Measurements from ENCODE around the gene SNRPD2.
"Not testable (repeated sequence)": the region's sequence is repeated elsewhere in the genome, so short reads cannot be mapped to it uniquely, and the experiment has no call there.

SNRPD2 gene

GRCh38 chr19:45705115-45705514, 13.4 kb upstream of the SNRPD2 start:
- in situ Hi-C loops (cut with MboI; ENCODE audit: low sequenced_read_pairs): no loop called here

GRCh38 chr19:45701676-45702075, 9.9 kb upstream of the SNRPD2 start:
- in situ Hi-C loops (cut with MboI; ENCODE audit: low sequenced_read_pairs): no loop called here

GRCh38 chr19:45693106-45693788, 1.5 kb upstream of the SNRPD2 start:
- in situ Hi-C loops (cut with MboI; ENCODE audit: low sequenced_read_pairs): no loop called here

DNA sequence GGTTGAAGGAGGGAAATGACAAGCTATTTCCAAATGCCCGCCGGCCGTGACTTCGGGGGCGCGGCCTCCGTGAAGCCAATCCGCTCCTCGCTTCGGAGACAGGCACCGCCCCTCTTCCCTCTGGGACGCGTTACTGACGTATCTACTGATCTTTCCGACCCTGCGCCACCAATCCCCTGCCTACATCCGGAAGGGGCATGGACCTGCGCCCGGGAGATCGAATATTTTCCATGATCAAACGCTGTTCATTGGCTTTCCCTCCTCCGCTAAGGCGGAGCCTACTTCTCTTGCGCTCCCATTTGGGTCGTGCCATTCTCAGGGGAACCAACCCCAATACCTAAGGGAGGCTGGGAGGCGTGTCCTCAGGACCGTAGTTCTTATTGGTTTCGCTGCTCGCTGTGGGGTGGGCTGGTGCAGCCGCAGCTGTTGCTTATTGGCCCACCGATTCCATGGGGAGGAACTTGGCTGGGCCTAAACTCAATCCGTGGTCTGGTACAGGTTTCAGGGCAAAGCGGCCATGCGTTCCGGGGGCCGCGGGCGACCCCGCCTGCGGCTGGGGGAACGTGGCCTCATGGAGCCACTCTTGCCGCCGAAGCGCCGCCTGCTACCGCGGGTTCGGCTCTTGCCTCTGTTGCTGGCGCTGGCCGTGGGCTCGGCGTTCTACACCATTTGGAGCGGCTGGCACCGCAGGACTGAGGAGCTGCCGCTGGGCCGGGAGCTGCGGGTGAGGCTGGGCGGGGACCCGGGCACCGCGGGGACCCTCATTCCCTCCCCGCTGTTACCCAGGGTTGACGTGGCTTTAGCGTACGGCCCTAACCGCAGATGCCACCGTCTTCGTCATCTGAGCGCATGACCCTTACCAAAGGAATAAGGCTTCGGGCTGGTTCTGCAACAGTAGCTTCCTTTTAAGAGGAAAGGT, 693 bp upstream of the SNRPD2 start, which contains the start of gene QPCTL:
QPCTL (plus strand) TSS at position 480 of the 919 bp plus-strand sequence; CDS start at position 518, 38 bp downstream.
- in situ Hi-C loops (cut with MboI; ENCODE audit: low sequenced_read_pairs): no loop called here

- in situ Hi-C loops (cut with MboI; ENCODE audit: low sequenced_read_pairs): no loop called here
Measured at GRCh38 chr19:45687599-45687998, 4.2 kb downstream of the SNRPD2 start.

DNA sequence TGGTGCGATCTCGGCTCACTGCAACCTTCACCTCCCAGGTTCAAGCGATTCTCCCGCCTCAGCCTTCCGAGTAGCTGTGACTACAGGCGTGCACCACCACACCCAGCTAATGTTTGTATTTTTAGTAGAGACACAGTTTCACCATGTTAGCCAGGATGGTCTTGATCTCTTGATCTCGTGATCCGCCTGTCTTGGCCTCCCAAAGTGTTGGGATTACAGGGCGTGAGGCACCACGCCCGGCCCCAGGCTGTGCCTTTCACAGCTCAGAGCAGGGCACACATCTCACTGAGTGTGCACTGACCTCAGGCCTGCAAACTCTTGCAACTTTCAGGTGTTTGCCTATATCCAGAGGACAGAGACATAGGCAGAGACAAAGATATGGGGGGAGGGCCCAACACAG, 6.7 kb downstream of the SNRPD2 start:
- in situ Hi-C loops (cut with MboI; ENCODE audit: low sequenced_read_pairs): not testable (repeated sequence)

GRCh38 chr19:45682908-45683307, 8.8 kb downstream of the SNRPD2 start:
- in situ Hi-C loops (cut with MboI; ENCODE audit: low sequenced_read_pairs): no loop called here

- in situ Hi-C loops (cut with MboI; ENCODE audit: low sequenced_read_pairs): no loop called here
Measured at GRCh38 chr19:45682117-45682516, 9.6 kb downstream of the SNRPD2 start.

GRCh38 chr19:45681391-45682015, 10.2 kb downstream of the SNRPD2 start:
- in situ Hi-C loops (cut with MboI; ENCODE audit: low sequenced_read_pairs): no loop called here

DNA sequence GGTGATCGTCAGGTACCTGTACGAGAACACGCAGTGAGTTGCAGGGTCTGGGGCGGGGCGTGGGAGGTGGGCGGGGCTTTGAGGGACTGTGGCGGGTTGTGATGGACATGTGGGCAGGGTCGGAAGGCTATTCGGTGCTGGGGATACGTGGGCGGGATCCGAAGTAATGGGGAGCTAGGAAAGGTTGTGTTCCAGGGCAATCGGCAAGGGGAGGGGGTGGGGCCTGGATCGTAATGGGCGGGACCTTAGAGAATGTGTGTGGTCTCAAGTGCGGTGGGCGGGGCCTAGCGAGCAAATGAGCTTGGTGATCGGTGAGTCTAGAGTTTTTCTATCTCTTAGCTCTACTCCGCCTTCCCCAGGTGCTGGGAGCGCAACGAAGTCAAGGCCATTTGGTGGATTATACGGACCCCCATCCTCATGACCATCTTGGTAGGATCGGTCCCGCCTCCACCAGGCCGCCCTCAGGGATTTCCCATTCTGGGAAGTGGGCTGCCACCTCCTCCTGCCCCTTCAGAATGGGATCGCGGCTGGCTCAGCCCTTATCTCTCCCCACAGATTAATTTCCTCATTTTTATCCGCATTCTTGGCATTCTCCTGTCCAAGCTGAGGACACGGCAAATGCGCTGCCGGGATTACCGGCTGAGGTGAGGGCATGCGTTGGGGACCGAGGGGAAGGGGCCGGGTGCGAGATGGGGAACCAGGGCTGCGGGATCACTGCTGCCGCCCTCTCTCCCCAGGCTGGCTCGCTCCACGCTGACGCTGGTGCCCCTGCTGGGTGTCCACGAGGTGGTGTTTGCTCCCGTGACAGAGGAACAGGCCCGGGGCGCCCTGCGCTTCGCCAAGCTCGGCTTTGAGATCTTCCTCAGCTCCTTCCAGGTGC, 14.2 kb downstream of the SNRPD2 start:
- in situ Hi-C loops (cut with MboI; ENCODE audit: low sequenced_read_pairs): no loop called here

DNA sequence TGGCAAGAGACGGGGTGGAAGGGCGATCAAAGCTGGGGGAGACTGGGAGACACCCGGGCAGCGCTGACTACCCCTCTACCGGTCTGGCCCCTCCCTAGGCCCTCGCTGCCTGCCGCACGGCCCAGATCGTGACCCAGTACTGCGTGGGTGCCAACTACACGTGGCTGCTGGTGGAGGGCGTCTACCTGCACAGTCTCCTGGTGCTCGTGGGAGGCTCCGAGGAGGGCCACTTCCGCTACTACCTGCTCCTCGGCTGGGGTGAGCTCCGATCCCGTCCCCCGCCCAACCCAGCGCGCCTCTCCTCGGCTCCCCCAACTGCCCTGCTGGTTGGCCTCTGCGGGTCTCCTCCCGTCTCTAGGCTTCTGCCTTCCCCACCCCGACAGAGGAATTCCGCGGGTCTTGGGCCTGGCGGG, 14.9 kb downstream of the SNRPD2 start:
- in situ Hi-C loops (cut with MboI; ENCODE audit: low sequenced_read_pairs): no loop called here

DNA sequence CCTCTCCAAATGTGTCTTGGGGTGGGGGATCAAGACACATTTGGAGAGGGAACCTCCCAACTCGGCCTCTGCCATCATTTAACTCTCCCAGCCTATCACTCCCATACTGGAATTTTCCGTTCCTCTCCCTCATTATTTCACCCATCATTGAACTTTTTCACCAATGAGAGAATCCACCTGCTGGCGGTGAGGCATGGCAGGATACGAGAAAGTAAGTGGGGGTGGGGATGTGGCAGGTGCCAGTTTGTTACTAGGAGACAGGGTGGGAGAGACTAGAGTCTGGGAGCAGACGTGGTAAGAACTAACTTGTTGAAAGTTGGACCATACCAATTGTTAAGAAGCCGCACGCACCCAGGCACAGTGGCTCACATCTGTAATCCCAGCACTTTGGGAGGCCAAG, 16.8 kb downstream of the SNRPD2 start:
- in situ Hi-C loops (cut with MboI; ENCODE audit: low sequenced_read_pairs): no loop called here

GRCh38 chr19:45670670-45671453, 20.9 kb downstream of the SNRPD2 start:
- in situ Hi-C loops (cut with MboI; ENCODE audit: low sequenced_read_pairs): no loop called here

DNA sequence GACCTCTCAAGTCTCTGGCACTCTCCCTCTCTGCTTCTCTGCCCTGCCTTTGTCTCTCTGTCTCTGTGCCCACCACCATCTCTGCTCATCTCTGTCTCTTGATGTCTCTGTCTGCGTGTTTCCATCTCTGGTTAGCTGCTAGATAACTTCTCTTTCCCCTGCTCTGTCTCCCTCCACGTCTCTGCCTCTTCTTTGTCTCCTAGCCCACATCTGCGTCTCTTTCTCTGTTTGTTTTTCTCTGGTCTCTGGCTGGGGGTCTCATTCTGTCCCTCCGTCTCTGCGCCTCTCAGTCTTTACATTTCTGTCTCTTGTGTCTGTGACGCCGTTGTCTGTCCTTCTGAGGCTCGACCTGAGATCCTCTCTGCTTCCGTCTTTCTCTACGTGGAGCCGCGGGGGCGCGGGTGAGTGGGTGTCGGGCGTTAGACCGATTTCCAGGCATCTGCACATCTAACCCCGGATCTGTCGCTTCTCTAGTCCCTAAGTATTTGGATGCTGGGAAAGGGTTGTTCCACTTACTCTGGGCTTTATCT, 23.3 kb downstream of the SNRPD2 start:
- in situ Hi-C loops (cut with MboI; ENCODE audit: low sequenced_read_pairs): no loop called here

DNA sequence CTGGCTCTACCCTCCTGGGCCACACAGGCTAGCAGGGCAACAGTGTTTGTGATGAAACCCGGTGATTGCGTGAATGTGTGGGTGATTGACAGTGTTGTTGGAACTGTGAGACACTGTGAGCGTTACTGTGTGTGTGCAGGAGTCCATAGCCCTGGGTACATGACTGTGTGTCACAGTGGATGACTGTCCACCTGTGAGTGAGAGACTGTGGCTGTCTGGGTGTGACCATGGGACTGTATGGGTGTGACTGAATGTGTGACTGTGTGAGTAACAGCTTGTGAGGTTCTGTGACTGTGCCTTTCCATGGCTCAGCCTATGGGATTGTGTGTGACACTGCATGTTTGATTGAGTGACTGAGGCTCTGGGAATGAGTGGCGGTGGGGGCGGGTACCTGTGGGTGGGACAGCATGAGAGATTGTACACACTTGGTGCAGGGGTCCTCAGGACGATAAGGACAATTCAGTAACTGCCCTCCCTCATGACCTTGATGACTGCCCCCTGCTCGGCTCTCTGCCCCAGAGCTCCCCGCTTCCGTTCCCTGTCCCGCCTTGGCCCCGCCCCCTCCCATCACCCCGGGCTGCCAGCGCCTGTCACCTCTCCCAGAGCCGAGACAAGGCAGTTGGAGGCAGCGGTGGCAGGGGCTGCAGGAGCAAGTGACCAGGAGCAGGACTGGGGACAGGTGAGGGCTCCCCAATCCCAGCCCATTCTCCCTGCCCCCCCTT, 24.0 kb downstream of the SNRPD2 start, which contains the start of gene GIPR:
GIPR (plus strand) TSS at position 602 of the 722 bp plus-strand sequence. CDS start 1,300 bp downstream, outside the sequence.
- in situ Hi-C loops (cut with MboI; ENCODE audit: low sequenced_read_pairs): no loop called here

DNA sequence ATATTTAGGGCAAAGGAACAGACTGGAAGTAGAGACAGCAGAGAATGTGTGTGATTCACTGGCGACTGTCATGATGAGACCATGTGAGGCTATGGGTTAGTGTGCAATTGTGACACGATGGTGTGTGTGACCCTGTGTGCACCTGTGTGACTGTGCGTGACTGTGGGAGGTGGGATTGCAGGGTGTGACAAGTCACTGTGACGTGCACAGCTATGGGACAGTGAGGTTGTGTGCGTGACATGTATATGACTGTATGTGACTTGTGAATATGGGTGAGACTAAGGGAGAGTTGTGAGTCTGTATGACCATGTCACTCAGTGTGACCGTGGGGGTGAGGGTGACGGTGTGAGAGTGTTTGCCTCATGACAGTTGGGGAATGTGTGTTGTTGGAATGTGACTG, 27.2 kb downstream of the SNRPD2 start:
- in situ Hi-C loops (cut with MboI; ENCODE audit: low sequenced_read_pairs): no loop called here

DNA sequence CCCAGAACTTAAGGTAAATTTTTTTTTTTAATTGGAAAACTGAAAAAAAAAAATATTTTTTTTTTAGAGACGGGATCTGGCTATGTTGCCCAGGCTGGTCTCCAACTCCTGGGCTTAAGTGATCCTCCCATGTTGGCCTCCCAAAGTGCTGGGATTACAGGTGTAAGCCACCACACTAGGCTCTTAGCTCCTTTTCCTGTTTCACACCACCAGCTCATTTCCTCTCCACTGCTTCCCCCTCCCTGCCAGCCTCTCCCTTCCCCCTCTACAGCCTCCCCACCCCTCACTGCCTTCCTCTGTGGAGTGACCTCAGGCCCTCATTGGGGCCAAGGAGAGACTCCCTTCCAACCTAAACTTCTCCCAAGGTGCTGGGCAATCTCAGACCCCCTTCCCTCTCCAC, 28.0 kb downstream of the SNRPD2 start:
- in situ Hi-C loops (cut with MboI; ENCODE audit: low sequenced_read_pairs): no loop called here

DNA sequence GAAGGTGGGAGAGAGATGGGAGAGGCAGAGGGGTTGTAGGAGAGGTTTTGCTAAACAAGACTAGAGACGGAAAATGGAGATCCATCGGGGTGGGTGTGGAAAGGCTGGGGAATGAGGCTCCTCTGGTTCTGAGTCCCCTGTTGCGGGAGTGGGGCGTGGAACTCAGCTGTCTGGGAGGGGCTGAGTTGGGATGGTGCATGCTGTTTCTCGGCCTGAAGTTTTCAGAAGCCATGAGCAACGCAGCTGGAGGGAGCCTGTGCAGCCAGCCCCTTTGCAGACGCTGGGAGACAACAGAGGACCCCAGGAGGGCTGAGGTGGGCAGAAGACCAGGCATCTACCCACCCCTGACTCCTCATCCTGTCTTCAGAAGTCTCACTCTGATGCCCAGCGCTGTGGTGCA, 31.1 kb downstream of the SNRPD2 start:
- in situ Hi-C loops (cut with MboI; ENCODE audit: low sequenced_read_pairs): no loop called here
